HEK293T (cell line): ENCODE measurements around the gene RPP14.

ENCODE experiments used
- CTBP1 ChIP-seq: fragments of 450-650 bp; IDR thresholded peaks from 2 replicates; pipeline ENCODE4 v1.6.1; 2016; ENCODE audit warnings: borderline replicate concordance
- FOXA1 ChIP-seq: fragments of 450-650 bp; IDR thresholded peaks from 2 replicates; pipeline ENCODE4 v1.6.1; 2016; ENCODE audit warnings: mild to moderate bottlenecking
- HDGF ChIP-seq: fragments of 450-650 bp; IDR thresholded peaks from 2 replicates; pipeline ENCODE4 v1.6.1; 2017; ENCODE audit warnings: antibody characterized with exemption, borderline replicate concordance
- TARDBP ChIP-seq: fragments of 450-650 bp; IDR thresholded peaks from 2 replicates; pipeline ENCODE4 v1.6.1; 2016
- ZNF384 ChIP-seq: fragments of 450-650 bp; IDR thresholded peaks from 2 replicates; pipeline ENCODE4 v1.6.1; 2016
- TF ChIP-seq, protein P1 (sequence below): fragments of 450-650 bp; IDR thresholded peaks from 2 replicates; pipeline ENCODE4 v1.6.1; 2016

GRCh38 chr3:58349792-58350626 is 44.0 kb downstream of the RPP14 start:
- TF ChIP-seq, protein P1, sequence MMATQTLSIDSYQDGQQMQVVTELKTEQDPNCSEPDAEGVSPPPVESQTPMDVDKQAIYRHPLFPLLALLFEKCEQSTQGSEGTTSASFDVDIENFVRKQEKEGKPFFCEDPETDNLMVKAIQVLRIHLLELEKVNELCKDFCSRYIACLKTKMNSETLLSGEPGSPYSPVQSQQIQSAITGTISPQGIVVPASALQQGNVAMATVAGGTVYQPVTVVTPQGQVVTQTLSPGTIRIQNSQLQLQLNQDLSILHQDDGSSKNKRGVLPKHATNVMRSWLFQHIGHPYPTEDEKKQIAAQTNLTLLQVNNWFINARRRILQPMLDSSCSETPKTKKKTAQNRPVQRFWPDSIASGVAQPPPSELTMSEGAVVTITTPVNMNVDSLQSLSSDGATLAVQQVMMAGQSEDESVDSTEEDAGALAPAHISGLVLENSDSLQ: no peak
- TF ChIP-seq ZNF384 (no peak), CTBP1 (no peak), FOXA1 (no peak), TARDBP (no peak), HDGF (no peak)
